GM10248 (cell line): ENCODE measurements around the gene N4BP2L1.
A peak's percentile ranks its signal among the peaks of the same experiment; 100 is the strongest.

Source experiments
- CTCF ChIA-PET: fragments of 300-600 bp; sonication (Branson Sonifier 250); formaldehyde crosslinking; extraction: SDS; loops from one replicate; lab custom pipeline; 2021; ENCODE audit warnings: antibody characterized with exemption; lab: Yijun Ruan, JAX
- POLR2A ChIA-PET: fragments of 350-650 bp; sonication (Branson Sonifier 250); formaldehyde crosslinking; extraction: SDS; loops from one replicate; lab custom pipeline; 2020; ENCODE audit warnings: antibody characterized with exemption; lab: Yijun Ruan, JAX
- DNase-seq: peaks from one replicate; pipeline ENCODE4 v3.0.0; 2012; ENCODE audit errors: extremely low spot score
- TF ChIP-seq, protein P1 (sequence below): IDR thresholded peaks from 2 replicates; pipeline ENCODE4 v1.5.1; 2012; ENCODE audit warnings: mild to moderate bottlenecking, low read depth; ENCODE audit errors: extremely low read depth, missing control alignments, control extremely low read depth

Gene N4BP2L1

DNA sequence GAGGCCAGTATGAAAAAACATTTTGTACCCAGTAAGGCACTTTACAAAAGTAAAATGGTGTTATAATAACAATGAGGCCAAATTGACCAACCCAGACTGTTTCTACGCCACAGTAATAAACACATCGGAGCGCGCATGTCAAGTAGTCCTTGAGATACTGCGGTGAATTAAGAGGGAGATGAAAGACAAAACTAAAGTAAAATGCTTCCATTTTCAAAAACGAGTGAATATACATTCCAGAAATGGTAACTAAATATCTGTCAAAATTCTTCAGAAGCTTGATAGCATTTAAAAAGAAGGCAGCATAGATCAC is 19.0 kb downstream of the N4BP2L1 start:
- DNase-seq, result no peak
- TF ChIP-seq, protein P1, sequence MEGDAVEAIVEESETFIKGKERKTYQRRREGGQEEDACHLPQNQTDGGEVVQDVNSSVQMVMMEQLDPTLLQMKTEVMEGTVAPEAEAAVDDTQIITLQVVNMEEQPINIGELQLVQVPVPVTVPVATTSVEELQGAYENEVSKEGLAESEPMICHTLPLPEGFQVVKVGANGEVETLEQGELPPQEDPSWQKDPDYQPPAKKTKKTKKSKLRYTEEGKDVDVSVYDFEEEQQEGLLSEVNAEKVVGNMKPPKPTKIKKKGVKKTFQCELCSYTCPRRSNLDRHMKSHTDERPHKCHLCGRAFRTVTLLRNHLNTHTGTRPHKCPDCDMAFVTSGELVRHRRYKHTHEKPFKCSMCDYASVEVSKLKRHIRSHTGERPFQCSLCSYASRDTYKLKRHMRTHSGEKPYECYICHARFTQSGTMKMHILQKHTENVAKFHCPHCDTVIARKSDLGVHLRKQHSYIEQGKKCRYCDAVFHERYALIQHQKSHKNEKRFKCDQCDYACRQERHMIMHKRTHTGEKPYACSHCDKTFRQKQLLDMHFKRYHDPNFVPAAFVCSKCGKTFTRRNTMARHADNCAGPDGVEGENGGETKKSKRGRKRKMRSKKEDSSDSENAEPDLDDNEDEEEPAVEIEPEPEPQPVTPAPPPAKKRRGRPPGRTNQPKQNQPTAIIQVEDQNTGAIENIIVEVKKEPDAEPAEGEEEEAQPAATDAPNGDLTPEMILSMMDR, result no peak
- POLR2A ChIA-PET, result no interaction called here
- CTCF ChIA-PET, result interaction anchor here (1.0 to 2.0 kb wide), 7 partner anchors 18 to 172 kb away, joined by 3 to 7 read pairs (median 4); partner anchors contain the start of gene N4BP2L1

DNA sequence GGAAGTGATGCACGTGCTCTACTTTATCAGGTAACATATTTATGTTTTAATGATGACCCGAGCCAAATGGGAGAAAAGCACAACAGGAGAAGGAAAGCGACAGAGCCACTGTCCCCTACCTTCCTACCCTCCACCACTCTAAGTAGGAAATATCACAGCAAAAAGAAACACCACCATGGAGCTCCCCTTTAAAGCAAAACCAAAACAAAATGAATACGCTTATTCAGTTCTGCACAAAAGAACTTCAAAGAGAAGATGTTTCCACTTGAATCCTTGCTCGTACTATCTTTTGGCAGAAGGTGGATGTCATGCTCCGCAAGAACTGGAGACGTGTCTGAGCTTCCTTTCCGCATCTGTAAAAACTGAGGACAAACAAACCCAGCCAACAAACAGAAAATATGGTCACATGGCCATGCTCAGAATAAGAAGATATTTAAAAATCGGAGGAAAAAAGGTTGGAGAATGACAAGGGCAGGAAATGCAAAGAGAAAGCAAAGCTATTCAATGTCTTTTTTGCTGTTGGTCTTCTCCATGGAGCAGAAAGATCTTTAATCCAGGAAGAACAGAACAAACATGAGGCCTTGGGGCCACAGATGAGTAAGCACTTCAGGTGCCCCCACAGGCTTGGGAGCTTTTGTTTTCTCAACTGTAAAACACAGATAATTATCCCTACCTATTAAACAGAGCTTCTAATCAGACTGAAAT is 19.5 kb downstream of the N4BP2L1 start:
- POLR2A ChIA-PET, result no interaction called here
- CTCF ChIA-PET, result interaction anchor here (1.0 to 2.0 kb wide), 7 partner anchors 17 to 173 kb away, joined by 3 to 7 read pairs (median 4); partner anchors contain the start of gene N4BP2L1
- no peak for DNase-seq
- TF ChIP-seq, protein P1, result no peak

DNA sequence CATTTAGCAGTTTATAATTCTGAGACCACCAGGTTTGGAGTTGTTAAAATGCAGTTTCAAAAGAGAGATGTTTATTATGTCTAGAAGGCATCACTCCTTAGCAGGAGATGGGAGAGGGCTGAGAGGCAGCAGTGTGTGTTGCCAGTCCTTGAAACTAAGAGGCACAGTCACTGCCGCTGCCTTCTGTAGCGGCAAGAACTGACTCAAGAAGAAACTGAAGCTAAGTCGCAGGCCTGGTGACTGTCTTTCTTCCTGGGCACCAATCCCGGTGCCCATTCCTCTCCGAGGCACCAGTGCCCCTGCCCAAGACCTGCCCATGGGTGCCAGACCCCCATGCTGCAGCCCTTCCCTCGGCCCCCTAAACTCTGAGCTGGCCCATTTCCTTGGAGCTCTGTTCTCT is 20.1 kb downstream of the N4BP2L1 start:
- CTCF ChIA-PET, result interaction anchor here (1.2 to 2.0 kb wide), 5 partner anchors 17 to 174 kb away, joined by 3 to 7 read pairs (median 4); partner anchors contain the start of gene N4BP2L1
- DNase-seq, result peak; percentile 31
- TF ChIP-seq, protein P1, result no peak
- POLR2A ChIA-PET, result no interaction called here

DNA sequence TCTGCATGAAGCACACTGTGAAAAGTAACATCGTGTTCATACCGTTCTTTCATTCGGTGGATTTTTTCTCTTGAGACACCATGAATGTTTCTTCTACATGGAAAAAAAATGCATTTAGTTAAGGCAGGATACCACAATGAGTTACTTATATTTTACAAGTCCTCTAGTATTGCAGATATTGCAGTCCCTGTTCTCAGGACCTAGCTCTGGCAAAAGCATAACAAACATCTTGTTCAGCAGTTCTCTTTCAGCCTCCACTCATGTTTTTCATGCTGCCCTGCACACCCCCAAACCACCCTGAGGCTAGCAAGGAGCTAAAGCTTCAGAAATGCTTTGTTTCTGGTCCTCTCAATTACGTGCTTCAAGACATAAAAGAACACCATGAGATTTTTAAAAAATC is 24.8 kb downstream of the N4BP2L1 start:
- ChIA-PET POLR2A (no interaction called here), CTCF (interaction anchor here (1.1 kb wide), 1 partner anchor 13 kb away, joined by 3 read pairs; no protein-coding TSS in a partner anchor)
- TF ChIP-seq, protein P1, result no peak
- no peak for DNase-seq

DNA sequence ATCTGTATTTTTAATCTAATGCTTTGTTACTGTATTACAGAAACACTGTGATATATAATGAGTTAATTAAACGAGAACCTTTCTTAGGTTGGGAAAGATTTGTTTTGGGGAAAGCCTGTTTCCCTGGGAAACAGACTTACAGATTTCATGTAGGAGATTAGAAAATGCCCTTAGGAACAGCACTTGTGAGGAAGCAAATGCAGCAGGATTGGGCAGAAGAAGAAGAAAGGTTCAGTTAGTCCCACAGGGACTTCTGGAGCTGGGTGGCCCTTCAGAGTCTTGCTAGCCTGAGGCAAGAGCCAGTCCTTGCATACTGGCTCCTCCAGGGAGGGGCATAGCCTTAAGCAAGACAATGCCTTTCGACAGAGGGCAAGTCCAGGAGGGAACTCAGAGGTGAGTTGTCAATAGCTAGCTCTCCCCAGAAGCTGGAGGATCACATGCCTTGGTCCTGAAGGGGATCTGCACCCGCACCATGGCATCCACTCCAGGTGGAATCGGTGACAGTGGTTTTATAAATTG is 36.8 kb downstream of the N4BP2L1 start:
- ChIA-PET POLR2A (no interaction called here), CTCF (interaction anchor here (1.0 to 1.3 kb wide), 4 partner anchors 9 to 53 kb away, joined by 3 to 6 read pairs (median 3); no protein-coding TSS in a partner anchor)
- DNase-seq, result no peak
- TF ChIP-seq, protein P1, result no peak

DNA sequence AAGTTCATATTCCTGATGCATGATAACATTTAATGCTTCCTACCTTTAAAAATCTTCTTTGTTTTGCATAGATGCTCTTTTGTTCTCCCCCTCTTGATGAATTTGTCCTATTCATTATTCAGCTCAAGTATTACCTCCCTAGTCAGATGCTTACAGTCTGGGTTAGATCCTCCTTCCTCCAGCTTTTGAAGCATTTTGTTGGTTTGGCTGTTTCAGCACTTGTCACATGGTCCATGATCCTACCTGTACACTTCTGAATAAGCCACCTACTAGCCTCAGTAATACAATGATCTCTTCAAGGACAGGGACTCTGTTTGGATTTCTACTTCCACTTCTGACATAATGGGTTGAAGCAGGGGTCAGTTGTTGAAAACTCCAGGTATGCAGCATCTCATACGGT is 37.4 kb downstream of the N4BP2L1 start:
- no peak for DNase-seq
- ChIA-PET CTCF (interaction anchor here (0.7 to 1.6 kb wide), 7 partner anchors 9 to 68 kb away, joined by 3 to 6 read pairs (median 3); no protein-coding TSS in a partner anchor), POLR2A (no interaction called here)
- TF ChIP-seq, protein P1, result no peak
